ENCODE results near the gene GRK4. TPM values are rescaled to one million over a fixed set of nuclear protein-coding genes. Genes with fewer than 3 reads are reported as not detected.

GRK4 gene
- total and polyA plus RNA-seq, 2 of the 4 experiments (the other 2 are of a cell fraction): 1.6 to 2.2 TPM

GRCh38 chr4:3010577-3010976 is 47.2 kb downstream of the GRK4 start:
- H2AK9ac ChIP-seq (replicated peaks; ENCODE audit: low read depth, low read length, poor library complexity): no peak overlapping the region
- CTCF ChIA-PET: no interaction called here

More at GRCh38 chr4:3010577-3010976, 47.2 kb downstream of the GRK4 start:
- peak overlapping the region; percentile 34; the same call in 1 of the 2 replicates for H3K4me2 ChIP-seq (ENCODE audit: low read depth, low read length)
- no peak overlapping the region for H3K23ac ChIP-seq (ENCODE audit: low read depth, low read length)
- H3K36me3 ChIP-seq (ENCODE audit: control insufficient read depth, insufficient read depth, low read length): no peaks in the 10 kb centered on the region
- no CpG with 5 or more reads among the region's 2 CpGs for WGBS, 2 experiments (ENCODE audit: extremely low coverage in 2 of 2, insufficient read length in 1 of 2)
- no peak overlapping the region for H3K4ac ChIP-seq (ENCODE audit: low read depth, low read length)
- no peak overlapping the region for H2AFZ ChIP-seq (replicated peaks; ENCODE audit: low read length, poor library complexity)
- no peak overlapping the region for H2BK20ac ChIP-seq (ENCODE audit: low read depth, low read length)
- dilution Hi-C loops (cut with HindIII; ENCODE audit: low sequenced_read_pairs, unreplicated experiment) (no loop called here), intact Hi-C loops (cut with micrococcal nuclease) (no loop called here), in situ Hi-C loops (cut with MboI; ENCODE audit: low sequenced_read_pairs) (no loop called here)
- no peak overlapping the region for H3K27ac ChIP-seq (ENCODE audit: insufficient read depth, low read length)
- ATAC-seq (ENCODE audit: low read depth) (peak; percentile 45), DNase-seq (no peak)
- H3K4me3 ChIP-seq (ENCODE audit: insufficient read depth, low read depth, low read length): no peak overlapping the region
- no peak overlapping the region for H4K8ac ChIP-seq (ENCODE audit: low read depth in 2 of 2, low read length in 2 of 2)
- H3K14ac ChIP-seq (replicated peaks; ENCODE audit: low read depth, low read length): no peak overlapping the region
- H4K91ac ChIP-seq (ENCODE audit: insufficient read depth, low read depth, low read length): no peak overlapping the region
- H3K9me1 ChIP-seq (ENCODE audit: insufficient read depth, low read length): peaks cover 6% of the 10 kb centered on the region; the same call in 1 of the 2 replicates
- TF ChIP-seq USF2 (IDR thresholded peaks at IDR 0.05; ENCODE audit: low read depth, low read length) (no peak), RAD21 (IDR thresholded peaks at IDR 0.05; ENCODE audit: low read length) (no peak)
- H3K79me1 ChIP-seq (ENCODE audit: low read depth in 1 of 2, low read length in 2 of 2): no peaks in the 10 kb centered on the region
- H2BK120ac ChIP-seq (ENCODE audit: low read depth, low read length): no peak overlapping the region
- BruUV-seq (replicated peaks): no TSS peak
- H2BK5ac ChIP-seq (ENCODE audit: low read depth, low read length, poor library complexity, severe bottlenecking): no peak overlapping the region
- no peaks in the 10 kb centered on the region for H4K20me1 ChIP-seq (ENCODE audit: insufficient read depth, low read length)
- no peak overlapping the region for H3K56ac ChIP-seq (ENCODE audit: extremely low read depth, insufficient read depth, low read length)
- no peaks in the 10 kb centered on the region for H3K9me3 ChIP-seq (ENCODE audit: control insufficient read depth, insufficient read depth, low read length)
- H4K5ac ChIP-seq (ENCODE audit: low read depth, low read length): no peak overlapping the region
- no peak overlapping the region for H2BK15ac ChIP-seq (ENCODE audit: low read depth, low read length)
- POLR2A ChIA-PET (ENCODE audit: unreplicated experiment): no interaction called here
- no peaks in the 10 kb centered on the region; the same call in 1 of the 2 replicates for H3K27me3 ChIP-seq (ENCODE audit: control insufficient read depth, insufficient read depth, low read length)
- H3K18ac ChIP-seq (ENCODE audit: low read depth, low read length): no peak overlapping the region
- peaks cover 4% of the 10 kb centered on the region for H3K4me1 ChIP-seq (ENCODE audit: control insufficient read depth, insufficient read depth, low read length)
- no peak overlapping the region for H3K9ac ChIP-seq (ENCODE audit: low read depth, low read length)
- H2AK5ac ChIP-seq (ENCODE audit: low read depth, low read length): no peak overlapping the region
